Pancreas (tissue), 10 donors: Measurements from ENCODE around the gene PRSS53. TPM values are rescaled to one million over a fixed set of nuclear protein-coding genes. Genes with fewer than 3 reads are reported as not detected.

Experiments
- ATAC-seq, 4 donors: fragments of 200-7000 bp; cut with Tn5 transposase; one replicate each; pipeline versions ENCODE4 v1.8.0 to v1.9.1; 2020; ENCODE audit warnings: mild to moderate bottlenecking in 4 of 4, moderate library complexity in 4 of 4
- DNase-seq, 6 donors: peaks; one replicate each; pipeline ENCODE4 v3.0.0-alpha.2; 2020
- FAIRE-seq: peaks from 2 replicates; lab custom pipeline; 2012; peaks lifted over from hg19 to GRCh38; lab: Jason Lieb, UNC
- H3K27ac ChIP-seq, 4 donors: fragments of 200-600 bp; sonication (generic); 1 replicate in 3 of 4; 2 replicates in 1 of 4; pipeline versions ENCODE4 v1.5.0 to v1.8.0; 2020
- H3K27me3 ChIP-seq, 4 donors: fragments of 200-600 bp; one replicate each; pipeline ENCODE4 v1.8.0; 2021
- H3K36me3 ChIP-seq, 3 donors: fragments of 200-600 bp; sonication (generic) in 1 of 3; one replicate each; pipeline versions ENCODE4 v1.5.0 to v1.8.0; 2020 to 2021
- H3K4me1 ChIP-seq, 3 donors: fragments of 200-600 bp; one replicate each; pipeline ENCODE4 v1.8.0; 2021
- H3K4me3 ChIP-seq, 4 donors: fragments of 200-600 bp; sonication (generic) in 2 of 4; one replicate each; pipeline versions ENCODE4 v1.5.0 to v1.8.0; 2020 to 2021
- H3K9me3 ChIP-seq, 4 donors: fragments of 200-600 bp; one replicate each; pipeline ENCODE4 v1.8.0; 2021
- WGBS, 2 donors: extraction: QIAGEN DNeasy Blood & Tissue Kit; methylation state at CpG; one replicate each; pipeline ENCODE4 v1.1.7; 2013; 5-methylcytosine and 5-hydroxymethylcytosine counted together
- intact Hi-C, 3 donors: fragments of 100-400 bp; cut with DNase I; formaldehyde crosslinking; loops; one replicate each; pipeline versions ENCODE4 v1.11.1 to v1.14.2; 2022
- polyA plus RNA-seq, 2 donors: library from polyadenylated mRNA; stranded (reverse); fragments of 200-250 nt; gene quantifications; one replicate each; pipeline ENCODE4 v1.2.3, GENCODE V29; 2013
- total RNA-seq, 6 donors: library from RNA; stranded (reverse); fragmentation: NEBNext Ultra II Directional in 4 of 6; extraction: Animal tissue kit (Norgen Biotek cat#: 25700) in 4 of 6; gene quantifications; one replicate each; pipeline versions ENCODE4 v1.2.1 to v1.2.4, GENCODE V29; 2021 to 2023
- TF ChIP-seq, protein P1 (sequence below), 4 donors: fragments of 200-600 bp; sonication (generic) in 3 of 4; IDR thresholded peaks; one replicate each; pipeline versions ENCODE4 v1.5.0 to v1.8.0; 2021; ENCODE audit warnings: antibody characterized with exemption in 4 of 4
- donor health status: healthy with polysubstance abuse.
- donor health status: DM: no; HTN: no; CAD: no; lungs with moderate emphysema.
- donor health status: DM: no; HTN: no; CAD: no.
- donor health status: control.
- donor health status: control.
- donor health status: Bipolar disorder and iron deficiency.
- donor health status: DM: yes; HTN: yes; CAD: no.
- donor health status: DM: no; HTN: no; CAD: no.
- donor health status: DM: no; HTN: no; CAD: no.
- donor health status: DM: yes; HTN: yes; CAD: no.

PRSS53 gene
- total and polyA plus RNA-seq, 8 donors, result 0.52 to 8.2 (median 1.3) TPM

DNA sequence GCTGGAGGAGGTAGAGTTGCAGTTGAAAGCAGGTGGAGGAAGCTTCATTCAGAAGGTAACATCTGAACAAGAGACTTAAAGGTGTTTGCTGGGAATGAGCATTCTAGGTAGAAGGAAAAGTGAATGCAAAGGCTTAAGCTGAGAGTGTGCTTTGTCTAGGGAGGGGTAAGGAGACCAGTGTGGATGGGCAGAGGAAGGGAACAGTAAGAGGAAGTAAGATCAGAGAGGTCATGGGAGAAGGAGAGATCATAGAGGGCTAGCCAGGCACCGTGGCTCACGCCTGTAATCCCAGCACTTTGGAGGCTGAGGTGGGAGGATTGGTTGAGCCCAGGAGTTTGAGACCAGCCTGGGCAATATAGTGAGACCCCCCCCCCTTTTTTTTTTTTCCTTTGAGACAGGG, 52.1 kb downstream of the PRSS53 start:
- H3K27ac ChIP-seq, result no peak overlapping the region
- no peak for ATAC-seq
- intact Hi-C loops, result no loop called here
- WGBS, 2 donors, result 60 to 77% methylated on average over 2 of the region's 2 CpGs
- H3K36me3 ChIP-seq, result peaks cover 4 to 26% (median 8%) of the 10 kb centered on the region in 3 donors
- H3K9me3 ChIP-seq, result no peaks in the 10 kb centered on the region
- peaks cover 4 to 5% (median 4%) of the 10 kb centered on the region in 3 donors for H3K4me1 ChIP-seq
- no peak for DNase-seq
- TF ChIP-seq, protein P1, sequence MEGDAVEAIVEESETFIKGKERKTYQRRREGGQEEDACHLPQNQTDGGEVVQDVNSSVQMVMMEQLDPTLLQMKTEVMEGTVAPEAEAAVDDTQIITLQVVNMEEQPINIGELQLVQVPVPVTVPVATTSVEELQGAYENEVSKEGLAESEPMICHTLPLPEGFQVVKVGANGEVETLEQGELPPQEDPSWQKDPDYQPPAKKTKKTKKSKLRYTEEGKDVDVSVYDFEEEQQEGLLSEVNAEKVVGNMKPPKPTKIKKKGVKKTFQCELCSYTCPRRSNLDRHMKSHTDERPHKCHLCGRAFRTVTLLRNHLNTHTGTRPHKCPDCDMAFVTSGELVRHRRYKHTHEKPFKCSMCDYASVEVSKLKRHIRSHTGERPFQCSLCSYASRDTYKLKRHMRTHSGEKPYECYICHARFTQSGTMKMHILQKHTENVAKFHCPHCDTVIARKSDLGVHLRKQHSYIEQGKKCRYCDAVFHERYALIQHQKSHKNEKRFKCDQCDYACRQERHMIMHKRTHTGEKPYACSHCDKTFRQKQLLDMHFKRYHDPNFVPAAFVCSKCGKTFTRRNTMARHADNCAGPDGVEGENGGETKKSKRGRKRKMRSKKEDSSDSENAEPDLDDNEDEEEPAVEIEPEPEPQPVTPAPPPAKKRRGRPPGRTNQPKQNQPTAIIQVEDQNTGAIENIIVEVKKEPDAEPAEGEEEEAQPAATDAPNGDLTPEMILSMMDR (IDR thresholded peaks at IDR 0.05), result no peak
- no peaks in the 10 kb centered on the region for H3K27me3 ChIP-seq
- no peak overlapping the region for H3K4me3 ChIP-seq
- no peak for FAIRE-seq

DNA sequence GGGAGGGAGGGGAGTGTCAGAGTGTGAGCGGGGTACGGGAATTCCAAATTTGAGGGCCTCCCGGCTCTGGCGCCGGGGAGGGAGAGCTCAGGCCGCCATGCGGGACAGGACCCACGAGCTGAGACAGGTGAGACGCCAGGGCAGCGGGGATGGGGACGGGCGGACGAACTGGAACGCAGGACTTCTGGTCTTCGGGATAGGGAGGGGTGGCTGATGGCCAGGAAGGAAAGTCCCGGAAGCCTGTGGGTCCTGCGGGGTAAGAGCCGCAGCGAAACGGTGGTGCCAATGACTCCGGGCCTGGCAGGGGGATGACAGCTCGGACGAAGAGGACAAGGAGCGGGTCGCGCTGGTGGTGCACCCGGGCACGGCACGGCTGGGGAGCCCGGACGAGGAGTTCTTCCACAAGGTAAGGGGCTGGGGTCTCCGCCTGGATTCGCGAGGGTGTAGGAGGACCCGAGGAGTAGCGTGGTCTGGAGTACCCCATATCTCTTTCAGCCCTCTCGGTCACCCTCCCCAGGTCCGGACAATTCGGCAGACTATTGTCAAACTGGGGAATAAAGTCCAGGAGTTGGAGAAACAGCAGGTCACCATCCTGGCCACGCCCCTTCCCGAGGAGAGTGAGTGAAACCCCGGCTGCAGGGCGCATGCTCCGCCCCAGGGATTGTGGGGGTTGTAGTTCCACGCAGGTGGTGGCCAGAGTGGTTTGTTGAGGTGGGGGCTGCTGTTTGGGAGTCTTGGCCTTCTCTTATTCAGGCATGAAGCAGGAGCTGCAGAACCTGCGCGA, 54.8 kb downstream of the PRSS53 start:
- H3K27ac ChIP-seq, result peak overlapping the region; percentile 85 to 96 (median 90)
- no peaks in the 10 kb centered on the region for H3K9me3 ChIP-seq
- peaks cover 4 to 5% (median 4%) of the 10 kb centered on the region in 3 donors for H3K4me1 ChIP-seq
- intact Hi-C loops, result no loop called here
- FAIRE-seq, result no peak
- H3K4me3 ChIP-seq, result peak overlapping the region; percentile 82 to 99 (median 96)
- TF ChIP-seq, protein P1 (IDR thresholded peaks at IDR 0.05), result no peak
- WGBS, 2 donors, result 1% methylated on average over 47 of the region's 47 CpGs
- peaks cover 4 to 10% (median 5%) of the 10 kb centered on the region in 3 donors for H3K36me3 ChIP-seq
- ATAC-seq, result peak; percentile 83 to 91 (median 86)
- peak; percentile 88 to 97 (median 93) for DNase-seq
- no peaks in the 10 kb centered on the region for H3K27me3 ChIP-seq

Other genes starting within 250 kb of the PRSS53 start
- 10 to 100 TPM in 4 of 6 donors, 1 to 10 TPM in 2; 9.2 to 14.1 (median 10.7) TPM for gene BCL7C, start 194.9 kb downstream of the PRSS53 start, total RNA-seq
- gene BCL7C, start 194.9 kb downstream of the PRSS53 start, polyA plus RNA-seq, result 10 to 100 TPM; 22.3 to 29.3 TPM
- gene CTF1, start 192.3 kb downstream of the PRSS53 start, total RNA-seq, result 1 to 10 TPM; 1.6 to 3.2 (median 1.9) TPM
- gene CTF1, start 192.3 kb downstream of the PRSS53 start, polyA plus RNA-seq, result 1 to 10 TPM; 2.5 to 2.9 TPM
- 10 to 100 TPM in 1 of 6 donors, 1 to 10 TPM in 5; 3.8 to 13.5 (median 4.6) TPM for gene FBXL19, start 165.4 kb downstream of the PRSS53 start, total RNA-seq
- 10 to 100 TPM; 10.1 to 26.8 TPM for gene FBXL19, start 165.4 kb downstream of the PRSS53 start, polyA plus RNA-seq
- gene ORAI3, start 139.9 kb downstream of the PRSS53 start, total RNA-seq, result 10 to 100 TPM in 4 of 6 donors, 1 to 10 TPM in 2; 8.6 to 12.5 (median 11.4) TPM
- 10 to 100 TPM in 1 of 2 donors, 1 to 10 TPM in 1; 9.5 to 10.3 TPM for gene ORAI3, start 139.9 kb downstream of the PRSS53 start, polyA plus RNA-seq
- 10 to 100 TPM in 1 of 6 donors, 1 to 10 TPM in 5; 6.5 to 10.6 (median 8.3) TPM for gene SETD1A, start 131.2 kb downstream of the PRSS53 start, total RNA-seq
- gene SETD1A, start 131.2 kb downstream of the PRSS53 start, polyA plus RNA-seq, result 10 to 100 TPM; 12.8 to 17.9 TPM
- 10 to 100 TPM; 14.2 to 32.1 (median 17.3) TPM for gene HSD3B7, start 103.7 kb downstream of the PRSS53 start, total RNA-seq
- 10 to 100 TPM; 16.6 to 28.4 TPM for gene HSD3B7, start 103.7 kb downstream of the PRSS53 start, polyA plus RNA-seq
- gene STX1B, start 78.3 kb downstream of the PRSS53 start, total RNA-seq, result 1 to 10 TPM in 1 of 6 donors, under 1 TPM in 5; 0.16 to 1.4 (median 0.56) TPM
- gene STX1B, start 78.3 kb downstream of the PRSS53 start, polyA plus RNA-seq, result 1 to 10 TPM in 1 of 2 donors, under 1 TPM in 1; 0.82 to 2.4 TPM
- 10 to 100 TPM; 22.2 to 48.9 (median 26.9) TPM for gene STX4, start 55.4 kb downstream of the PRSS53 start, total RNA-seq
- gene STX4, start 55.4 kb downstream of the PRSS53 start, polyA plus RNA-seq, result 10 to 100 TPM; 91.8 to 94.4 TPM
- 1 to 10 TPM; 1.5 to 5.5 (median 3.3) TPM for gene ZNF668, start 14.7 kb downstream of the PRSS53 start, total RNA-seq
- gene ZNF668, start 14.7 kb downstream of the PRSS53 start, polyA plus RNA-seq, result 1 to 10 TPM; 4.5 to 6.4 TPM
- 10 to 100 TPM in 1 of 6 donors, 1 to 10 TPM in 5; 5.6 to 12.6 (median 7.0) TPM for gene ZNF646, start 14.5 kb downstream of the PRSS53 start, total RNA-seq
- 10 to 100 TPM in 1 of 2 donors, 1 to 10 TPM in 1; 3.9 to 10.7 TPM for gene ZNF646, start 14.5 kb downstream of the PRSS53 start, polyA plus RNA-seq
- gene VKORC1, start 5.9 kb upstream of the PRSS53 start, total RNA-seq, result 10 to 100 TPM; 37.7 to 54.3 (median 49.7) TPM
- gene VKORC1, start 5.9 kb upstream of the PRSS53 start, polyA plus RNA-seq, result 10 to 100 TPM; 50.2 to 90.9 TPM
- 10 to 100 TPM; 25.7 to 64.2 (median 37.0) TPM for gene BCKDK, start 19.4 kb upstream of the PRSS53 start, total RNA-seq
- gene BCKDK, start 19.4 kb upstream of the PRSS53 start, polyA plus RNA-seq, result 10 to 100 TPM; 27.4 to 30.7 TPM
- 10 to 100 TPM; 31.5 to 40.7 (median 37.6) TPM for gene KAT8, start 28.7 kb upstream of the PRSS53 start, total RNA-seq
- 10 to 100 TPM; 56.0 to 71.7 TPM for gene KAT8, start 28.7 kb upstream of the PRSS53 start, polyA plus RNA-seq
- gene PRSS8, start 46.8 kb upstream of the PRSS53 start, total RNA-seq, result 10 to 100 TPM; 32.5 to 89.3 (median 53.8) TPM
- gene PRSS8, start 46.8 kb upstream of the PRSS53 start, polyA plus RNA-seq, result 10 to 100 TPM; 69.8 to 70.6 TPM
- 1 to 10 TPM in 2 of 6 donors, under 1 TPM in 4; 0.14 to 3.1 (median 0.79) TPM for gene PRSS36, start 61.1 kb upstream of the PRSS53 start, total RNA-seq
- gene PRSS36, start 61.1 kb upstream of the PRSS53 start, polyA plus RNA-seq, result 1 to 10 TPM; 1.9 to 2.7 TPM
- 100 to 1,000 TPM in 3 of 6 donors, 10 to 100 TPM in 3; 69.4 to 134 (median 89.7) TPM for gene FUS, start 91.2 kb upstream of the PRSS53 start, total RNA-seq
- 100 to 1,000 TPM; 243 to 379 TPM for gene FUS, start 91.2 kb upstream of the PRSS53 start, polyA plus RNA-seq
- gene PYCARD, start 113.8 kb upstream of the PRSS53 start, total RNA-seq, result 10 to 100 TPM in 2 of 6 donors, 1 to 10 TPM in 4; 3.3 to 27.3 (median 6.7) TPM
- gene PYCARD, start 113.8 kb upstream of the PRSS53 start, polyA plus RNA-seq, result 10 to 100 TPM; 13.9 to 14.1 TPM
- gene TRIM72, start 125.2 kb upstream of the PRSS53 start, total RNA-seq, result under 1 TPM in 1 of 6 donors, not detected in 5; 0.12 TPM
- gene TRIM72, start 125.2 kb upstream of the PRSS53 start, polyA plus RNA-seq, result under 1 TPM; under 0.01 to 0.02 TPM
- gene PYDC1, start 128.2 kb upstream of the PRSS53 start, total RNA-seq, result not detected
- not detected for gene PYDC1, start 128.2 kb upstream of the PRSS53 start, polyA plus RNA-seq
- gene ITGAM, start 171.0 kb upstream of the PRSS53 start, total RNA-seq, result 10 to 100 TPM in 1 of 6 donors, 1 to 10 TPM in 3, under 1 TPM in 2; 0.32 to 15.9 (median 2.3) TPM
- gene ITGAM, start 171.0 kb upstream of the PRSS53 start, polyA plus RNA-seq, result 1 to 10 TPM; 1.8 to 3.5 TPM